HG03571 (cell line): Measurements from ENCODE around the gene PCGF3.
A peak's percentile ranks its signal among the peaks of the same experiment; 100 is the strongest.
"Not testable (repeated sequence)": the region's sequence is repeated elsewhere in the genome, so short reads cannot be mapped to it uniquely, and the experiment has no call there.

Source experiments
- ATAC-seq: cut with Tn5 transposase; IDR thresholded peaks from one replicate; pipeline ENCODE4 v1.9.1; 2021; ENCODE audit not compliant: unreplicated experiment

PCGF3 gene

GRCh38 chr4:780255-780654, 74.6 kb downstream of the PCGF3 start:
- not testable (repeated sequence) for ATAC-seq

- peak; percentile 2 for ATAC-seq
Observed at GRCh38 chr4:780716-781492, 75.3 kb downstream of the PCGF3 start.

GRCh38 chr4:781493-782216, 76.0 kb downstream of the PCGF3 start:
- peak; percentile 97 for ATAC-seq

GRCh38 chr4:784401-785331, 79.0 kb downstream of the PCGF3 start:
- ATAC-seq = no peak

GRCh38 chr4:785332-786073, 79.9 kb downstream of the PCGF3 start:
- no peak for ATAC-seq

GRCh38 chr4:786074-786741, 80.6 kb downstream of the PCGF3 start:
- ATAC-seq = no peak

- no peak for ATAC-seq
Observed at GRCh38 chr4:786861-787300, 81.2 kb downstream of the PCGF3 start.

GRCh38 chr4:787561-787981, 81.9 kb downstream of the PCGF3 start:
- no peak for ATAC-seq

- ATAC-seq = no peak
Observed at GRCh38 chr4:788006-788635, 82.5 kb downstream of the PCGF3 start.

GRCh38 chr4:788636-789297, 83.1 kb downstream of the PCGF3 start:
- ATAC-seq = no peak

- no peak for ATAC-seq
Observed at GRCh38 chr4:789571-790465, 84.2 kb downstream of the PCGF3 start.

- no peak for ATAC-seq
Observed at GRCh38 chr4:790466-790820, 84.8 kb downstream of the PCGF3 start.

- no peak for ATAC-seq
Observed at GRCh38 chr4:791252-791897, 85.7 kb downstream of the PCGF3 start.

GRCh38 chr4:791898-792625, 86.4 kb downstream of the PCGF3 start:
- ATAC-seq = no peak

GRCh38 chr4:792626-793092, 87.0 kb downstream of the PCGF3 start:
- no peak for ATAC-seq

GRCh38 chr4:793093-793861, 87.6 kb downstream of the PCGF3 start:
- no peak for ATAC-seq
